COLO668 (cell line): Measurements from ENCODE around the gene ADGRF3.
"Not testable (repeated sequence)": the region's sequence is repeated elsewhere in the genome, so short reads cannot be mapped to it uniquely, and the experiment has no call there.

Experiments used
- DNase-seq: peaks from one replicate; lab custom pipeline; 2025; ENCODE audit not compliant: unreplicated experiment; lab: John Stamatoyannopoulos, UW

ADGRF3 gene

GRCh38 chr2:26352892-26353291, 6.3 kb upstream of the ADGRF3 start:
- no peak for DNase-seq

DNA sequence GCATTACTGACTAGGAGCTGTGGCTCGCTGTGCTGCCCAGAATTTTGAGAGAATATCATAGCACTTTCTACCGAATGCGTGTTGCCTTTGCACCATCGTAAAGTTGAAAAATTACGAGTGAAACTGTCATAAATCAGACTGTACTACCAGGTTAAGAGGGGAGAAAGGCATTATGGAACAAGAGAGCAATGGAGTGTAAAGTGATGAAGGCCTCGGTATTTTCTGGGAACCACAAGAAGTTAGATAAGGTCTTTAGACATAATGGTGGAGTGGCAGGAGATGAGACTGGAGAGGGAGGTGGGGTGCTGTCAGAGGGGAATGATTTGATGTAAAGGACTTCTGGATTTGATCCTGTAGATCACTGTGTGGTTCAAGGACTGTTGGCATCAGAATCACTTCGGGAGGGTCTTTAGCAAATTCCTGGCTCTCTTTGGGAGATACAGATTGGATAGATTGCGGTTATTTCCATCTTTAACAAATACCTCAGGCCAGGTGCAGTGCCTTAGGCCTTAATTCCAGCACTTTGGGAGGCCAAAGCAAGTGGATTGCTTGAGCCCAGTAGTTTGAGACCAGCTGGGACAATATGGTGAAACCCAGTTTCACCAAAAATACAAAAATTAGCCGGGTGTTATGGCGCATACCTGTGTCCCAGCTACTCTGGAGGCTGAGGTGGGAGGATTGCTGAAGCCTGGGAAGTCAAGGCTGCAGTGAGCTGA, 4.9 kb upstream of the ADGRF3 start:
- no peak for DNase-seq

- DNase-seq, result no peak
Measured at GRCh38 chr2:26349690-26350089, 3.1 kb upstream of the ADGRF3 start.

DNA sequence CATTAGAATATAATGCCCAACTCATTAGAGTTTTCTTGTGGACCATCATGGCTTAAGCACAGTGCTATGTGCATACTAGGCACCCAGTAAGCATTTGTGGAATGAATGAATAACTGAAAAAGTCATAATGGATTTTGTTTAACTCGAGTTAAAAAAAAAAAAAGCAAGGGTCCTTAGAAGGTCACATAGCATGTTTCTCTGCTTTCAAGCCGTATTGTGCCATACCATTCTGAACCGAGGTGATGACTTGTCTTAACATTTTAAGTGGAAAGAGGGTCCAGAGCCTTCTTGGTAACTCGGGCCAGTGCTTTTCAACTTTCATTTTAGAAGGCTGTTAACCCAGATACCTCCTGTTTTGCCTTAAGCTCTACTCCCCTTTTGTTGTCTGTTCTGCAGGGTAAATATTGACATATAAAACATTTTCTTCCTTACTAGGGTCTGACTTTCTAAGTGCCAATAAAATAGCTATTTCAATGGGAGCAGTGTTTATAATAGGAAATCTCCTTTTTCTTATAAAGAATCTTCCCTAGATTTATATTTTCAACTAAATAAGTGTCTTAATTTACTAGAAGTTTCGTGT, 787 bp upstream of the ADGRF3 start:
- no peak for DNase-seq

GRCh38 chr2:26345545-26346453, 790 bp downstream of the ADGRF3 start, which contains the start of gene SELENOI:
SELENOI (plus strand) TSS chr2:26346143; CDS start chr2:26346233, 90 bp downstream.
- peak; percentile 98 for DNase-seq

DNA sequence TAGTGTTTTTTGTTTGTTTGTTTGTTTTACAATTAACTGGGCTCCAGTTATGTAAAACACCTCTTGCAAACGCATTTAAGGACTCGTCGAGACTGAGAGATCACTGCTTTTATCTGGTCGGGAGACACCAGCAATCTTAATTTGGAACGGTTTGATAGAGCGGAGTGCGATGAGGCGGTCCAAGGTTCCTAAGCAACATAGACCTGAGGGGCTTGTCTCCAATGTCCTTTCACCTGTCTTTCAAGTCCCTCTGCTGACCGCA, 1.4 kb downstream of the ADGRF3 start:
- DNase-seq, result no peak

- DNase-seq, result no peak
Measured at GRCh38 chr2:26344581-26345282, 1.9 kb downstream of the ADGRF3 start.

GRCh38 chr2:26340831-26341230, 5.8 kb downstream of the ADGRF3 start:
- no peak for DNase-seq

- no peak for DNase-seq
Measured at GRCh38 chr2:26337298-26337697, 9.3 kb downstream of the ADGRF3 start.

- DNase-seq, result no peak
Measured at GRCh38 chr2:26336719-26337118, 9.9 kb downstream of the ADGRF3 start.

DNA sequence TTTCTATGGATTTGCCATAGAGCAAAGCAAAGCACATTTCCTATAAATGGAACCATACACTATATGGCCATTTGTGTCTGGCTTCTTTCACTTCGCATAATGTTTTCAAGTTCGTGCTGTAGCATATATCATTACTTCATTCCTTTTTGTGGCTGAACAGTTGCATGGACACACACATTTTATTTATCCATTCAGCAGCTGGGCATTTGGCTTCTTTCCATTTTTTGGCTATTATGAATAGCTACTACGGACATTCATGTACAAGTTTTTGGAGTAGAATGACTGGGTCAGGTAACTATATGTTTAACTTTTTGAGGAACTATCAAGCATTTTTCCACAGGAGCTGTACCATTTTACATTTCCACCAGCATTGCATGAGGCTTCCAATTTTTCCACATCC, 11.4 kb downstream of the ADGRF3 start:
- DNase-seq, result no peak

DNA sequence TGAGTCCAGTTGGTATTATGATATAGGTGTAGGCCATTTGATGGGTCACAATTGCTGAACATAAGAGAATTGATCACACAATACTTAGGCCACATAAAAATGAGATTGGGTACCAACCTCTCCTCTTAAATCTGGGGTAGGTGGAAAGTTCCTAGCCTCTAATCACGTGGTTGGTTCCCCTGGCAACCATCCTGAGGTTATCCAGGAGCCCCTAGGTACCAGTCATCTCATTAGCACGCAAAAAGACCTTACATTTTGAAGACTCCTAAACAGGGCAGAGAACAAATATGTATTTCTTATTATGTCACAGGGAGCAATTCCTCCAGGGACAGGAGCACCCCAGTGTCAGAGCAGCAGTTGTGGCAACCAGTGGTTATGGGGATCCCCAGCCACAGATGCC, 13.3 kb downstream of the ADGRF3 start:
- peak; percentile 30 for DNase-seq

- DNase-seq, result not testable (repeated sequence)
Measured at GRCh38 chr2:26331321-26331720, 15.3 kb downstream of the ADGRF3 start.

DNA sequence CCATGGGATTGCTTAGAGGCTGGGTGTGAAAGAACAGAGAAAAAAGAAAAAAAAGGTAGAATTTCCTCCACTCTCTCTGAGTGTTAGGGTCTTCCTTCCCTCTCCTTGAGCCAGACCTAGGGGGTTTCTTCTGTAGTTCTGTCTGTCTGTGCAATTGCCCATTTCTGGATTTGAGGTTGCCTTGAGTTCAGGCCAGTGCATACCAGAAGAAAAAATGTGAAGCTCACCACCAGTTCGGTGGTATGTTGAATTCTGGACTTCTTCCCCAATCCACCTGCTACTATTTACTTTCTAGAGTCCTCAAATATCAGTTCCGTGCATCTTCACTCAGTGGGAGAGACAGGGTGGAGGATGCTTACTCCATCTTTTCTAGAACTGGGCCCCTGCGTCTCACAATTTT, 16.0 kb downstream of the ADGRF3 start:
- no peak for DNase-seq

DNA sequence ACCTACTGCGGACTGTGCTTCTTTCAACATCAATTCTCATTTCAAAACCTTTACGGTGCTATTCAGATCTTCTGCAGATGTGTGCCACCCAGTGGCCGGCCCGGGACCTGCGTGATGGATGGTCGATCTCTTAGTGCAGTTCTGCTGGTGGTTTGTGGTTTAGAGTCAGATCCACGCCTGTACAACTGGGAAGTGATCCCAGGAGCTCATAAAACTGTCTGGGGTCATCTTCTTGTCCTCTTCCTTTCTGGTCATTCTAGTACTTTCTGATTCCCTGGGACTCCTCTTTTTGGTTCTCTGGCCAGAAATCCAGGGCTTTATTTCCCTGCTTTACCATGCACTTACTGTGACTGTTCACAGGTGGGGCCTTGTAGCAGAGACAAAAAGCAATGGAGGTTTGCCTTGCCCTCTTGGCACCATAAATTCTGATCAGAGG, 16.5 kb downstream of the ADGRF3 start:
- peak; percentile 70 for DNase-seq

DNA sequence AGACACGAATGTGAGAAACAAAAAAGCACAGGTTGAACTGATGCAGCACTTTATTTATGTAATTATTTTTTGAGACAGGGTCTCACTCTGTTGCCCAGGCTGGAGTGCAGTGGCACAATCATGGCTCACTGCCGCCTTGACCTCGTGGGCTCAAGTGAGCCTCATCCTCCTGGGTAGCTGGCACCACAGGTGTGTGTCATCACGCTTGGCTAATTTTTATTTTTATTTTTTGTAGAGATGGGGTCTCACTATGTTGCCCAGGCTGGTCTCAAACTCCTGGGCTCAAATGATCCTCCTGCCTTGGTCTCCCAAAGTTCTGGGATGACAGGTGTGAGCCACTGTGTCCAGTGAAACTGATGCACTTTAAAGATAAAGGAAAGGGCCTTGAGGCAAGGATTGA, 17.5 kb downstream of the ADGRF3 start:
- DNase-seq, result not testable (repeated sequence)

GRCh38 chr2:26327291-26328272, 19.0 kb downstream of the ADGRF3 start:
- DNase-seq, result no peak

DNA sequence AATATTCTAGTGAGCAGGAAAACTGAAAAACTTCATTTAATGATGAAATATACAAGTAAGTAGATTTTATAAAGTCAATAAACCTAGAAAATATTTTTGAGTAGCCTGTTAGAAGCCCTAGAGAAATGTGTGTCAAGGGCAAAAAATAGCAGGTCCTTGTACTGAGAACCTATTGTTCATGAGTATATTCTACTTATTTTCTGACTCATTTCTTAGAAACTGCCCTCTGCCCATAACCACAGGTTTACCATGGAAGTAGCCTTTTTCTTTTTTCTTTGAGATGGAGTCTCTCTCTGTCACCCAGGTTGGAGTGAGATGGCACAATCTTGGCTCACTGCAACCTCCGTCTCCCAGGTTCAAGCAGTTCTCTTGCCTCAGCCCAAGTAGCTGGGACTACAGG, 20.1 kb downstream of the ADGRF3 start:
- no peak for DNase-seq

DNA sequence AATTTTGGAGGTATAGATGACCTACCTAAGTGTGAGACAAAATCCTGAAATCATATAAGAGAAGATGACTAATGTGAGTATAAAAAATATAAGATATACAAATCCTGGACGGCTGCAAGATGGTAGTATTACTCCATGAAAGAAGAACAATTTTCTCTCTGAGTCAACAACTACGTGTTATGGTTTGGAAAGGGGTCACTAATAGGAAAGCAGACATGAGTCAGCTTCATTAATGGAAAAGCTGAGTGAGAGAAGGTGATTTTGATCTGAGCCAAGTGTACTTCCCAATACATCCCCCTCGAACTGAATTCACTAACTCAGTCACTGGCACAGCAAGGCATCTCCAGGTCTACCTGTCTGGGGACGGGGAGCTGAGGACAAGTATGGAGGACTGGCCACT, 20.7 kb downstream of the ADGRF3 start:
- DNase-seq, result no peak

DNA sequence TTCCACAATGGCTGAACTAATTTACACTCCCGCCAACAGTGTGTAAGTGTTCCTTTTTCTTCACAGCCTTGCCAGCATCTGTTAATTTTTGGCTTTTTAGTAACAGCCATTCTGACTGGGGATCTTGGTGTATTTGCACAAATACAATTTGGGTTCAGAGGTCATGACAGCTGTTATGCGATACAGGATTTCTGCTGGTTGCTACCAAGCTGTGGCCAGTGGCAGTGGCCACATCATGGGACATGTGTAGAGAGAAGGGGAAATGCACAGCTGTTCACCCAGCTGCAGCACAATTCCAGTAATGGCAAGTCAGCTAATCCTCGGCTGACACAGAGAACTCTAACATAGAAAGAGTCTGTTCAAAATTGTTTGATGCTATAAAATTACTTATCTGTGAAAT, 21.7 kb downstream of the ADGRF3 start:
- no peak for DNase-seq
